Skeletal muscle cell (primary cell): ENCODE measurements around the gene TUBB2A.
"Not testable (repeated sequence)": the region's sequence is repeated elsewhere in the genome, so short reads cannot be mapped to it uniquely, and the experiment has no call there.

Experiments used
- DNase-seq: peaks from one replicate; pipeline ENCODE4 v3.0.0-alpha.2; 2010; ENCODE audit warnings: low read depth
- H3K4me3 ChIP-seq: 2 replicates; pipeline ENCODE4 v1.5.1; 2011; ENCODE audit warnings: low read depth, mild to moderate bottlenecking, control low read depth, low read length, moderate library complexity

TUBB2A gene

GRCh38 chr6:3159805-3160781 is 2.7 kb upstream of the TUBB2A start:
- H3K4me3 ChIP-seq: no peak overlapping the region
- no peak for DNase-seq

- peak overlapping the region; percentile 78 for H3K4me3 ChIP-seq
- not testable (repeated sequence) for DNase-seq
Measured at GRCh38 chr6:3156184-3157130, 887 bp downstream of the TUBB2A start.

GRCh38 chr6:3155416-3155815 is 1.9 kb downstream of the TUBB2A start:
- not testable (repeated sequence) for H3K4me3 ChIP-seq, DNase-seq

- H3K4me3 ChIP-seq: no peak overlapping the region
- DNase-seq: no peak
Measured at GRCh38 chr6:3152689-3153088, 4.7 kb downstream of the TUBB2A start.

- H3K4me3 ChIP-seq: no peak overlapping the region
- DNase-seq: no peak
Measured at GRCh38 chr6:3151691-3152090, 5.7 kb downstream of the TUBB2A start.

- no peak for DNase-seq
- no peak overlapping the region for H3K4me3 ChIP-seq
Measured at GRCh38 chr6:3147914-3148757, 9.2 kb downstream of the TUBB2A start.

- DNase-seq: no peak
- H3K4me3 ChIP-seq: no peak overlapping the region
Measured at GRCh38 chr6:3144571-3144970, 12.8 kb downstream of the TUBB2A start.

GRCh38 chr6:3143158-3143557 is 14.2 kb downstream of the TUBB2A start:
- DNase-seq: no peak
- H3K4me3 ChIP-seq: no peak overlapping the region

GRCh38 chr6:3142536-3142935 is 14.8 kb downstream of the TUBB2A start:
- H3K4me3 ChIP-seq: no peak overlapping the region
- no peak for DNase-seq

- H3K4me3 ChIP-seq: no peak overlapping the region
- no peak for DNase-seq
Measured at GRCh38 chr6:3140201-3140600, 17.1 kb downstream of the TUBB2A start.

GRCh38 chr6:3139090-3139903 is 18.0 kb downstream of the TUBB2A start:
- no peak overlapping the region for H3K4me3 ChIP-seq
- peak; percentile 47 for DNase-seq

- peak; percentile 21 for DNase-seq
- no peak overlapping the region for H3K4me3 ChIP-seq
Measured at GRCh38 chr6:3138341-3138740, 19.0 kb downstream of the TUBB2A start.

GRCh38 chr6:3137873-3138272 is 19.5 kb downstream of the TUBB2A start:
- not testable (repeated sequence) for DNase-seq, H3K4me3 ChIP-seq

GRCh38 chr6:3137057-3137777 is 20.1 kb downstream of the TUBB2A start:
- no peak for DNase-seq
- no peak overlapping the region for H3K4me3 ChIP-seq

GRCh38 chr6:3136292-3137011 is 20.9 kb downstream of the TUBB2A start:
- no peak overlapping the region for H3K4me3 ChIP-seq
- no peak for DNase-seq

GRCh38 chr6:3135668-3136291 is 21.6 kb downstream of the TUBB2A start:
- DNase-seq: no peak
- no peak overlapping the region for H3K4me3 ChIP-seq

GRCh38 chr6:3133515-3133914 is 23.8 kb downstream of the TUBB2A start:
- DNase-seq: no peak
- H3K4me3 ChIP-seq: no peak overlapping the region
